ENCODE data around the gene PRKCA.
A peak's percentile ranks its signal among the peaks of the same experiment; 100 is the strongest.

The PRKCA gene

DNA sequence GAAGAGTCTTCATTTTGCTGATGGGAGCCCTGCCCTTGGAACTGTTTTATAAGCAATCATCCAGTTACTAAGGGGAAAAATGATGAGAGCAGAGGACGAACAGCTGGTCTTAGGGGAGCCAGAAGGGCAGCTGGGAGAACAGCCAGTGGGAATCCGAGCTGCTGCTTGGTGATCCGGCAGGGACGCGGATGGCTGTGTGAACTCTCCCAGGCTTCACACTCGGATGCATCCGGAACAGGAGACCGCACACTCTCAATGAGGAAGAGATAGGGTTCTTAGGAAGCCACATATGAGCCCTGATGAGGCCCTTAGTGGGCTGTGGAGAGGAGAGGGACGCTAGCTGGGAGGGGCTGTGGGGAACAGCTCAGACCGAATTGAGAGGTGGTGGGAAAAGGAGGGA, 527.5 kb downstream of the PRKCA start:
- intact Hi-C loops (cut with DNase I), result no loop called here
- no peak for DNase-seq

GRCh38 chr17:66830451-66830850, 528.0 kb downstream of the PRKCA start:
- intact Hi-C loops (cut with DNase I), result no loop called here

GRCh38 chr17:66831383-66832210, 529.2 kb downstream of the PRKCA start:
- peak in 3 of 10 donors; percentile 29 to 86 (median 44) for DNase-seq
- intact Hi-C loops (cut with DNase I), result no loop called here

More at GRCh38 chr17:66830451-66830850, 528.0 kb downstream of the PRKCA start:
- DNase-seq, result no peak

DNA sequence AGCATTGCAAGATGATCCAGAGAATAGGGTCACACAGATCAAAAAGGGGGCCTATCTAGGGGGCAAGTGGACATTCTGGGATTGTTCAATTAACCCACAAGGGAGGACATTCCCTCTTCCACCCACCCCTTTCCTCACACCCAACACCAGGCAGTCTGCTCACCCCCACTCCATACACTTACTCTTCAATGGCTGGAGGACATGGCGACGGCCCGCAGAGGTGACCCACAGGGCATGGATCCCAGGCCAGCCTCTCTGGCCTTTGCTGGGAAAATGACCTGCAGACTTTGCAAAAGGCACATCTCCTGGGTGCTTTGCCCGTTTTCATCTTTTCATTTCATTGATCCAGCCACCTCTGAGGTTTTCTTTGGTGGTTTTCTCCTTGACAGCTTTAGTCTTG, 530.8 kb downstream of the PRKCA start:
- intact Hi-C loops (cut with DNase I), result no loop called here

DNA sequence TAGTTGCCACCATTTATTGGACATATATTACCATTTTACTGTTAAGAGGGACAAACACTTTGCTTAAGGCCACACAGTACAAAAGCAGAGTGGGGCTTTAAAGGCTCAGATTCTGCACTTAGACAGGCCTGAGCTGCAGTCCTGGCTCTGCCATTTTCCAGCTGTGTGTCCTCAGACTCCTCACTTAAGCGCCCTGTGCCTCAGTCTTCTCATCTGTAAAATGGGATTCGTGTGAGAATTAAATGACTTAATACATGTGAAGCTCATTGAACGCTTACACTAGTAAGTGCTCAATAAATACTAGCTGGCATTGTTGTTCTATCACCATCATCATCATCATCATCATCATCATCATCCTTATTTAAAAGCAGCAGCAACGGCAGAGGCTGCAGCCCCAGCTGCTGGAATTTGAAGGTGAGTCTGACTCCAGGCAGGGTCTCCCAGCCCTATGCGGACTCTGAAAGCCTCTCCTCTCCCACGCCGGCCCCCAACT, 532.1 kb downstream of the PRKCA start:
- intact Hi-C loops (cut with DNase I), result no loop called here
- DNase-seq, result no peak

More for the DNA sequence above, 530.8 kb downstream of the PRKCA start:
- no peak for DNase-seq

DNA sequence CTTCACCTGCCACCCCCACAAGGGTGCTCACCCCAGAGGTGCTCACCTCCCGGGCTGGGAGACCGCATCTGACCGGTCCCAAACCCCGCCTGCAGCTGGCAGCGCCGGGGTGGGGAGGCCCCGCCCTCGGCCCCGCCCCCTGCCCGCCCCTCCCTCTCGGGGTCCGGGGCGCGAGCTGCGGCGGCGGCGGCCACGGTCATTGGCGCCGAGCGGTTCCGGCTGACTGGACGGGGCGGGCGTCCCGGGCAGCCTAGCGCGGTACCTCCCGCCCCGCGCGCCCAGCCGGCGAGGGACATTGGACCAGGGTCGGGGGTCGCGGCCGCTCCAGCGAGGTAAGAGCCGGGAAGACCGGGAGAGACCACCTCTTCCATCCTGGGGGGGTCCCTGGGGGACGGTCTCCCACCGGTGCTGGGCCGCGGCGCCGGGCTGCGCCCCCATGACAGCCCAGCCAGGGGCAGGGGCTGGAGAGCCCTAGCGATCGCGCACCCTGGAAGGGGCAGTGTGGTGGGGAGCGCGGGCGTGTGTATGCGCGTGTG, 532.6 kb downstream of the PRKCA start, which contains the start of gene CACNG5:
TSS of gene CACNG5 (plus strand) at position 199 of the 536 bp plus-strand sequence. CDS start 42,216 bp downstream, outside the sequence.
- no peak for DNase-seq
- intact Hi-C loops (cut with DNase I), result no loop called here

DNA sequence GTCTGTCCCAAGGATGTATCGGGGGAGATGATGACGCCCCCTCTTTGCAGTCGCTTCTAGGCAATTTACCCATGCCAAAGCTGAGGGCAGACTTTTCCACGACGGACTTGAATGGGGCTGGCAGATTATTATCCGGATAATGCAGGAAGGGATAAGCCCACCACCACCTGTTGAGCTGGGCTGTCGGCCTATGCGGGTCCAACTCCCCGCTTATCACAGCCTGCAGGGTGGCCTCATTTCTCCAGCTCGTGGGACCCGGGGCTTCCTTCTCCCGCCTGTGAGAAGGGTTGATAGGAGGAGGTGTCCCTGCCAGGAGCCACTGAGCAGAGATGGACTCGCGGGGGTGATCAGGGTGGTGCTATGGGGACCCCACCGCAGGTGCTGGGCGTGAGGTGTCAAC, 533.1 kb downstream of the PRKCA start:
- intact Hi-C loops (cut with DNase I), result no loop called here
- no peak for DNase-seq

GRCh38 chr17:66836063-66837005, 533.9 kb downstream of the PRKCA start:
- intact Hi-C loops (cut with DNase I), result no loop called here
- DNase-seq, result no peak

- intact Hi-C loops (cut with DNase I), result no loop called here
- DNase-seq, result no peak
These were observed 534.8 kb downstream of the PRKCA start for GRCh38 chr17:66837226-66837625.

DNA sequence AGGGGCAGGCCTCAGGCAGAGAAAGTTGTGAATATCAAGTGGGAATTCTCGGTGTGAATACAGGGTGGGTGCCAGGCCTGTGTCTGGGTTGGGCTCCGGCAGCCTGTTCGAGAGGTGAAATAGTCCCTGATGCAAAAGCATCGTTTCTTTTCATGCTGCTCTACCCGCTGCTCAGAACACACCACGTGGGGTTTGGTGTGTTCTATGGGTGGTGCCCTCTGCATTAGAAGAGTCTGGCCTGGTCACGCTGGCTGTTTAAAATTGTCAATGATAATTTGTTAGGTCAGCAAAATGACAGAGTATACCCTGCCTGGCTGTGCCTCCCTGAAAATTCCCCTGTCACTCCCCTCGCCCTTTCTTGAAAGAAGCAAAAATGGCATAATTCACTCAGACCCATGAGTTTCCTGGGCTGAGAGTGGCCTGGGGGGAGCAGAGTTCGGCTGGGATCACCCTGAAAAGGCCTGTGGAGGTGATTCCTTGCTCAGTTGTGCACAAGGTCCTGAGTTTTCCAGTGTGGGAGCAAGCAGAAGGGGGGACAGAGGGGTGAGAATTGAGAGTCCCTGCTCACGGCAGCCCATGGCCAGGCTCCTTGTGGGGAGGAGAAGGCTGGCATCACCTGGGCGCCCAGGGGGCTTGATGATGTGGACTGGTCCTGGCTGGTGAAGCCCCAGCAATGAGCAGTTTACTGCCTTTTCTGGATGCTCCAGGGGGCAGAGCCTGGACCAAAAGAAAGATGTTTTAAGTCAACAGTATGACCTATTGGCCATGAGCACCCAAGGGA, 535.7 kb downstream of the PRKCA start:
- intact Hi-C loops (cut with DNase I), result no loop called here
- DNase-seq, result no peak

DNA sequence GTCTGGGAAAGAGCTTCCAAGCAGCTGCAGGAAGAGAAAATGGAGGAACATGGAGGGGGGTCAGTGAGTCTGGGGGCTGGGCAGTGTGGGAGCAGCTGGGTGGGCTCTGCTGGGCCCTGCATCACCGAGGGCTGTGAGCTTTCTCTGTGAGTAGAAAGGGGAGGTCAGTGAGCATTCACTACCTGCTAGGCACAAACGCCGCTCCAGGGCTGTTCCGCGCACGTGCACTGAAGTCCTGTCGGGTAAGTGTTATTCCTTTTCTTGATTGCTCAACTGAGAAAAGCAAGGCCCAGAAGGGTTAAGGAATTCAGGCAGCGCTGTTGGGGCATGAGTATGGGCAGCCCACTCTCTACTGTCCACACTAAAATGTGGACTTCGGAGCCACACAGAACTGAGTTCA, 537.2 kb downstream of the PRKCA start:
- intact Hi-C loops (cut with DNase I), result no loop called here
- no peak for DNase-seq

GRCh38 chr17:66840061-66840460, 537.6 kb downstream of the PRKCA start:
- intact Hi-C loops (cut with DNase I), result no loop called here
- DNase-seq, result no peak

GRCh38 chr17:66841328-66841727, 538.9 kb downstream of the PRKCA start:
- no peak for DNase-seq
- intact Hi-C loops (cut with DNase I), result no loop called here

GRCh38 chr17:66841744-66842143, 539.3 kb downstream of the PRKCA start:
- intact Hi-C loops (cut with DNase I), result no loop called here

GRCh38 chr17:66842505-66842904, 540.1 kb downstream of the PRKCA start:
- intact Hi-C loops (cut with DNase I), result no loop called here

More at GRCh38 chr17:66841744-66842143, 539.3 kb downstream of the PRKCA start:
- DNase-seq, result no peak

GRCh38 chr17:66842959-66843358, 540.5 kb downstream of the PRKCA start:
- intact Hi-C loops (cut with DNase I), result no loop called here

More at GRCh38 chr17:66842505-66842904, 540.1 kb downstream of the PRKCA start:
- no peak for DNase-seq

DNA sequence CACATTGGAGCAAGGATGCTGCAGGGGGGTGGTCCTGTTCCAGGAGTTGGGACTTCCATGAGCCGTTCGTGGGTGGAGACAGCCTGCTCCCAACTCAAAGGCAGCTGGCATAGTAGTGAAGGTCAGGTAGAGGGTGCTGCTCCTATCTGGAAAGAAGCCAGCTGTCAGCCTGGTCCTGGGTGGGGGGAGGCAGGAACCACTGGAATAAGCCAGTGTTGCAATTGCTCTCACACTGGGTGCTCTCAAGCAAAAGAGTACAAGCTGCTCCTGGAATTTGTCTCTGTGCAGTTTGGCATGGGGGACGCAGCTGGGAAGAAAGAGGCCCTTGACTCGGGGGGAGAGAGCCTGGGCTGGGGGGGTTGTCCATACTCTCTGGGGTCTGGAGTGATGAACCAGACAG, 541.2 kb downstream of the PRKCA start:
- DNase-seq, result no peak
- intact Hi-C loops (cut with DNase I), result no loop called here

More at GRCh38 chr17:66842959-66843358, 540.5 kb downstream of the PRKCA start:
- DNase-seq, result no peak

DNA sequence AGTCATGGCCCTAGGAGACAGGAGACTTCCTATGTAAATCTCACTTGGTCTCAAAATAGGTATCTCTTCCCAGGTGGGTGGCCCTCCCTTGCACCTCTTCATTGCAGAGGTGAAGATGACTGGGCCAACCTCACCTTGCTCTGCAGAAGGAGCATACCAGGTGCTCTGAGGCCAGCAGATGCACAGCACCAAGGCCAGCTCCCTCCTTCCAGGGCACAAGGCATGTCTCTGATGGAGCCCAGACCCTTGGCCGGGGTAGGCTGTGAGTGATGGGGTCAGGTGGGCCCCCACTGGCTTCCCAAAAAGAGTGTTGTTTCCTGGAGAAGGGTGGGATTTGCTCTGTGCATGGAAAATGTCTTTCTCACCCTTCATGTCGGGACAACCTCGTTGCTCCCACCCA, 545.3 kb downstream of the PRKCA start:
- intact Hi-C loops (cut with DNase I), result no loop called here
- DNase-seq, result no peak

GRCh38 chr17:66848496-66848895, 546.1 kb downstream of the PRKCA start:
- DNase-seq, result no peak
- intact Hi-C loops (cut with DNase I), result no loop called here
